ENCODE measurements around the gene CCRL2. TPM values are rescaled to one million over a fixed set of nuclear protein-coding genes. Genes with fewer than 3 reads are reported as not detected.
"Not testable (repeated sequence)": the region's sequence is repeated elsewhere in the genome, so short reads cannot be mapped to it uniquely, and the experiment has no call there.

The CCRL2 gene
- total RNA-seq, 1 donor from 2014 or later, result 1.7 TPM

- no peak for DNase-seq
- peaks cover 15% of the 10 kb centered on the region for H3K4me1 Mint-ChIP-seq
- H3K9me3 Mint-ChIP-seq, result peaks cover 3% of the 10 kb centered on the region
- H3K4me3 Mint-ChIP-seq, result no peak overlapping the region
- intact Hi-C loops (cut with micrococcal nuclease), result no loop called here
- no peak overlapping the region for H3K27ac Mint-ChIP-seq
- peaks cover 2% of the 10 kb centered on the region for H3K36me3 Mint-ChIP-seq (ENCODE audit: low read depth)
- peaks cover 11% of the 10 kb centered on the region for H3K27me3 Mint-ChIP-seq
Observed at GRCh38 chr3:46389306-46389705, 17.8 kb upstream of the CCRL2 start.

- Mint-ChIP-seq H3K27me3 (peaks cover 17% of the 10 kb centered on the region), H3K4me1 (peaks cover 13% of the 10 kb centered on the region)
- H3K27ac Mint-ChIP-seq; intact Hi-C loops (cut with micrococcal nuclease); H3K36me3 Mint-ChIP-seq (ENCODE audit: low read depth); H3K9me3 Mint-ChIP-seq; H3K4me3 Mint-ChIP-seq; DNase-seq: not testable (repeated sequence)
Observed at GRCh38 chr3:46391526-46391925, 15.5 kb upstream of the CCRL2 start.

GRCh38 chr3:46393011-46393410 is 14.0 kb upstream of the CCRL2 start:
- Mint-ChIP-seq H3K4me3 (no peak overlapping the region), H3K27me3 (peaks cover 17% of the 10 kb centered on the region), H3K4me1 (peaks cover 18% of the 10 kb centered on the region), H3K36me3 (ENCODE audit: low read depth) (no peaks in the 10 kb centered on the region), H3K27ac (no peak overlapping the region), H3K9me3 (no peaks in the 10 kb centered on the region)
- DNase-seq, result no peak
- intact Hi-C loops (cut with micrococcal nuclease), result no loop called here

GRCh38 chr3:46393554-46394434 is 13.3 kb upstream of the CCRL2 start:
- H3K36me3 Mint-ChIP-seq (ENCODE audit: low read depth), result no peaks in the 10 kb centered on the region
- peaks cover 17% of the 10 kb centered on the region for H3K27me3 Mint-ChIP-seq
- no peak for DNase-seq
- intact Hi-C loops (cut with micrococcal nuclease), result no loop called here
- no peak overlapping the region for H3K27ac Mint-ChIP-seq
- no peaks in the 10 kb centered on the region for H3K9me3 Mint-ChIP-seq
- peaks cover 18% of the 10 kb centered on the region for H3K4me1 Mint-ChIP-seq
- no peak overlapping the region for H3K4me3 Mint-ChIP-seq

GRCh38 chr3:46395210-46395661 is 11.8 kb upstream of the CCRL2 start:
- H3K27ac Mint-ChIP-seq, result no peak overlapping the region
- H3K4me1 Mint-ChIP-seq, result peaks cover 18% of the 10 kb centered on the region
- no peak overlapping the region for H3K4me3 Mint-ChIP-seq
- intact Hi-C loops (cut with micrococcal nuclease), result no loop called here
- peaks cover 17% of the 10 kb centered on the region for H3K27me3 Mint-ChIP-seq
- no peak for DNase-seq
- H3K36me3 Mint-ChIP-seq (ENCODE audit: low read depth), result no peaks in the 10 kb centered on the region
- H3K9me3 Mint-ChIP-seq, result no peaks in the 10 kb centered on the region

GRCh38 chr3:46395766-46396530 is 11.1 kb upstream of the CCRL2 start:
- no peaks in the 10 kb centered on the region for H3K9me3 Mint-ChIP-seq
- no peaks in the 10 kb centered on the region for H3K36me3 Mint-ChIP-seq (ENCODE audit: low read depth)
- H3K27ac Mint-ChIP-seq, result no peak overlapping the region
- peaks cover 17% of the 10 kb centered on the region for H3K27me3 Mint-ChIP-seq
- H3K4me1 Mint-ChIP-seq, result peaks cover 18% of the 10 kb centered on the region
- H3K4me3 Mint-ChIP-seq, result no peak overlapping the region
- intact Hi-C loops (cut with micrococcal nuclease), result no loop called here
- no peak for DNase-seq

- Mint-ChIP-seq H3K27me3 (peaks cover 17% of the 10 kb centered on the region), H3K4me1 (peaks cover 18% of the 10 kb centered on the region), H3K36me3 (ENCODE audit: low read depth) (no peaks in the 10 kb centered on the region), H3K4me3 (no peak overlapping the region), H3K27ac (no peak overlapping the region), H3K9me3 (no peaks in the 10 kb centered on the region)
- no peak for DNase-seq
- intact Hi-C loops (cut with micrococcal nuclease), result no loop called here
Observed at GRCh38 chr3:46397111-46397510, 9.9 kb upstream of the CCRL2 start.

- Mint-ChIP-seq H3K4me3 (no peak overlapping the region), H3K27me3 (peaks cover 18% of the 10 kb centered on the region), H3K36me3 (ENCODE audit: low read depth) (no peaks in the 10 kb centered on the region), H3K9me3 (no peaks in the 10 kb centered on the region), H3K4me1 (peaks cover 18% of the 10 kb centered on the region), H3K27ac (no peak overlapping the region)
- no peak for DNase-seq
- intact Hi-C loops (cut with micrococcal nuclease), result no loop called here
Observed at GRCh38 chr3:46398186-46398955, 8.7 kb upstream of the CCRL2 start.

GRCh38 chr3:46399098-46399497 is 8.0 kb upstream of the CCRL2 start:
- no peak for DNase-seq
- Mint-ChIP-seq H3K36me3 (ENCODE audit: low read depth) (no peaks in the 10 kb centered on the region), H3K4me1 (peaks cover 16% of the 10 kb centered on the region), H3K9me3 (no peaks in the 10 kb centered on the region), H3K27me3 (peaks cover 20% of the 10 kb centered on the region), H3K4me3 (no peak overlapping the region), H3K27ac (no peak overlapping the region)
- intact Hi-C loops (cut with micrococcal nuclease), result no loop called here

GRCh38 chr3:46399557-46399956 is 7.5 kb upstream of the CCRL2 start:
- Mint-ChIP-seq H3K9me3 (no peaks in the 10 kb centered on the region), H3K27ac (no peak overlapping the region), H3K4me3 (no peak overlapping the region), H3K36me3 (ENCODE audit: low read depth) (no peaks in the 10 kb centered on the region), H3K27me3 (peaks cover 18% of the 10 kb centered on the region), H3K4me1 (peaks cover 16% of the 10 kb centered on the region)
- DNase-seq, result no peak
- intact Hi-C loops (cut with micrococcal nuclease), result no loop called here

GRCh38 chr3:46400000-46400734 is 6.9 kb upstream of the CCRL2 start:
- peaks cover 15% of the 10 kb centered on the region for H3K4me1 Mint-ChIP-seq
- peaks cover 15% of the 10 kb centered on the region for H3K27me3 Mint-ChIP-seq

GRCh38 chr3:46400846-46401245 is 6.2 kb upstream of the CCRL2 start:
- DNase-seq, result no peak
- intact Hi-C loops (cut with micrococcal nuclease), result no loop called here

More at GRCh38 chr3:46400000-46400734, 6.9 kb upstream of the CCRL2 start:
- H3K9me3 Mint-ChIP-seq, result no peaks in the 10 kb centered on the region
- intact Hi-C loops (cut with micrococcal nuclease), result no loop called here
- no peak overlapping the region for H3K27ac Mint-ChIP-seq
- DNase-seq, result no peak
- H3K4me3 Mint-ChIP-seq, result no peak overlapping the region
- no peaks in the 10 kb centered on the region for H3K36me3 Mint-ChIP-seq (ENCODE audit: low read depth)

GRCh38 chr3:46401579-46401978 is 5.5 kb upstream of the CCRL2 start:
- intact Hi-C loops (cut with micrococcal nuclease), result no loop called here
- no peak overlapping the region for H3K4me3 Mint-ChIP-seq
- peaks cover 10% of the 10 kb centered on the region for H3K4me1 Mint-ChIP-seq
- DNase-seq, result no peak
- H3K36me3 Mint-ChIP-seq (ENCODE audit: low read depth), result no peaks in the 10 kb centered on the region
- H3K9me3 Mint-ChIP-seq, result no peaks in the 10 kb centered on the region
- H3K27me3 Mint-ChIP-seq, result peaks cover 13% of the 10 kb centered on the region
- H3K27ac Mint-ChIP-seq, result no peak overlapping the region

More at GRCh38 chr3:46400846-46401245, 6.2 kb upstream of the CCRL2 start:
- H3K4me1 Mint-ChIP-seq, result peaks cover 11% of the 10 kb centered on the region
- H3K4me3 Mint-ChIP-seq, result no peak overlapping the region
- no peak overlapping the region for H3K27ac Mint-ChIP-seq
- H3K36me3 Mint-ChIP-seq (ENCODE audit: low read depth), result no peaks in the 10 kb centered on the region
- no peaks in the 10 kb centered on the region for H3K9me3 Mint-ChIP-seq
- H3K27me3 Mint-ChIP-seq, result peaks cover 13% of the 10 kb centered on the region
